Ishikawa (cell line): ENCODE measurements around the gene NUP93.

ENCODE experiments used
- CEBPB ChIP-seq: IDR thresholded peaks from 2 replicates; pipeline ENCODE4 v1.6.1; 2012
- CREB1 ChIP-seq: IDR thresholded peaks from 2 replicates; pipeline ENCODE4 v1.6.1; 2012; ENCODE audit warnings: low read depth
- EGR1 ChIP-seq: IDR thresholded peaks from 2 replicates; pipeline ENCODE4 v1.6.1; 2012
- EP300 ChIP-seq: IDR thresholded peaks from 2 replicates; pipeline ENCODE4 v1.6.1; 2012; ENCODE audit warnings: borderline replicate concordance
- FOXM1 ChIP-seq: IDR thresholded peaks from 2 replicates; pipeline ENCODE4 v1.6.1; 2012; ENCODE audit warnings: low read depth, borderline replicate concordance
- NFIC ChIP-seq: IDR thresholded peaks from 2 replicates; pipeline ENCODE4 v1.6.1; 2012
- RAD21 ChIP-seq: IDR thresholded peaks from 2 replicates; pipeline ENCODE4 v1.6.1; 2012; ENCODE audit warnings: low read depth
- REST ChIP-seq: IDR thresholded peaks from 2 replicates; pipeline ENCODE4 v1.6.1; 2012; ENCODE audit warnings: low read depth, mild to moderate bottlenecking
- TAF1 ChIP-seq: IDR thresholded peaks from 2 replicates; pipeline ENCODE4 v1.6.1; 2012; ENCODE audit warnings: low read depth, mild to moderate bottlenecking
- TCF12 ChIP-seq: IDR thresholded peaks from 2 replicates; pipeline ENCODE4 v1.6.1; 2012; ENCODE audit warnings: low read depth
- YY1 ChIP-seq: IDR thresholded peaks from 2 replicates; pipeline ENCODE4 v1.6.1; 2012; ENCODE audit warnings: low read depth
- ZBTB7A ChIP-seq: IDR thresholded peaks from 2 replicates; pipeline ENCODE4 v1.6.1; 2012; ENCODE audit warnings: low read depth
- TF ChIP-seq, protein P1 (sequence below): IDR thresholded peaks from 2 replicates; pipeline ENCODE4 v1.6.1; 2012
- TF ChIP-seq, protein P2 (sequence below): IDR thresholded peaks from 2 replicates; pipeline ENCODE4 v1.6.1; 2012

- TF ChIP-seq REST (no peak), CEBPB (no peak), CREB1 (no peak), YY1 (no peak), RAD21 (no peak), TCF12 (no peak), FOXM1 (no peak), TAF1 (no peak), EP300 (no peak), EGR1 (no peak), NFIC (no peak), ZBTB7A (no peak)
- TF ChIP-seq, protein P1, sequence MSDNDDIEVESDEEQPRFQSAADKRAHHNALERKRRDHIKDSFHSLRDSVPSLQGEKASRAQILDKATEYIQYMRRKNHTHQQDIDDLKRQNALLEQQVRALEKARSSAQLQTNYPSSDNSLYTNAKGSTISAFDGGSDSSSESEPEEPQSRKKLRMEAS = no peak
- TF ChIP-seq, protein P2, sequence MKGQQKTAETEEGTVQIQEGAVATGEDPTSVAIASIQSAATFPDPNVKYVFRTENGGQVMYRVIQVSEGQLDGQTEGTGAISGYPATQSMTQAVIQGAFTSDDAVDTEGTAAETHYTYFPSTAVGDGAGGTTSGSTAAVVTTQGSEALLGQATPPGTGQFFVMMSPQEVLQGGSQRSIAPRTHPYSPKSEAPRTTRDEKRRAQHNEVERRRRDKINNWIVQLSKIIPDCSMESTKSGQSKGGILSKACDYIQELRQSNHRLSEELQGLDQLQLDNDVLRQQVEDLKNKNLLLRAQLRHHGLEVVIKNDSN = no peak
These were observed 43.2 kb upstream of the NUP93 start for GRCh38 chr16:56686758-56687157.
